OCI-LY3 (cell line): ENCODE measurements around the gene FAM169A.
"Not testable (repeated sequence)": the region's sequence is repeated elsewhere in the genome, so short reads cannot be mapped to it uniquely, and the experiment has no call there.

Experiments
- H2AFZ ChIP-seq: fragments of 200-600, 300-600 bp; shearing (Covaris generic); 2 replicates; pipeline ENCODE4 v1.6.0; 2014; ENCODE audit warnings: antibody characterized with exemption, low read depth, low read length
- H3K27ac ChIP-seq: fragments of 200-600, 300-600 bp; sonication (generic); 2 replicates; pipeline ENCODE4 v1.5.1; 2014; ENCODE audit warnings: mild to moderate bottlenecking, low read length, moderate library complexity, mixed read lengths
- H3K27me3 ChIP-seq: fragments of 200-600, 300-600 bp; sonication (generic); 2 replicates; pipeline ENCODE4 v1.6.1; 2014; ENCODE audit warnings: low read depth, low read length, mixed read lengths
- H3K36me3 ChIP-seq: fragments of 200-600, 300-600 bp; sonication (generic); replicated peaks from 2 replicates; pipeline ENCODE3; 2014; ENCODE audit warnings: low read depth, low read length, mixed read lengths
- H3K4me1 ChIP-seq: fragments of 300-600, 200-600 bp; sonication (generic); 2 replicates; pipeline ENCODE4 v1.6.1; 2014; ENCODE audit warnings: low read length, mixed read lengths
- H3K4me2 ChIP-seq: fragments of 200-600, 300-600 bp; sonication (generic); 2 replicates; pipeline ENCODE4 v1.6.1; 2014; ENCODE audit warnings: low read length, mixed read lengths
- H3K4me3 ChIP-seq: fragments of 300-600, 200-600 bp; sonication (generic); 2 replicates; pipeline ENCODE4 v1.5.1; 2014; ENCODE audit warnings: antibody characterized with exemption, mild to moderate bottlenecking, low read length, moderate library complexity
- H3K79me2 ChIP-seq: fragments of 300-600, 200-600 bp; shearing (Covaris generic); 2 replicates; pipeline ENCODE4 v1.6.1; 2014; ENCODE audit warnings: mild to moderate bottlenecking, low read length, mixed read lengths
- H3K9ac ChIP-seq: fragments of 300-600, 200-600 bp; shearing (Covaris generic); 2 replicates; pipeline ENCODE4 v1.6.0; 2014; ENCODE audit warnings: mild to moderate bottlenecking, low read length, moderate library complexity
- H3K9me3 ChIP-seq: fragments of 200-600, 300-600 bp; shearing (Covaris generic); 2 replicates; pipeline ENCODE4 v1.6.1; 2014; ENCODE audit warnings: low read length, mixed read lengths; ENCODE audit not compliant: insufficient read depth
- H4K20me1 ChIP-seq: fragments of 200-600, 300-600 bp; sonication (generic); 2 replicates; pipeline ENCODE4 v1.6.1; 2016; ENCODE audit warnings: low read length, mixed read lengths; ENCODE audit not compliant: insufficient read depth
- CTCF ChIP-seq: fragments of 200-600, 300-600 bp; sonication (generic); IDR thresholded peaks from 2 replicates; pipeline ENCODE4 v1.5.1; 2014; ENCODE audit warnings: antibody characterized with exemption, low read length, low read depth
- EZH2phosphoT487 ChIP-seq: fragments of 200-600 bp; shearing (Covaris generic); IDR thresholded peaks from 2 replicates; pipeline ENCODE4 v1.6.1; 2018; ENCODE audit warnings: antibody characterized with exemption, mixed run types, low read depth

The FAM169A gene

GRCh38 chr5:74810915-74811314 is 55.3 kb downstream of the FAM169A start:
- no peaks in the 10 kb centered on the region for H3K27me3 ChIP-seq
- no peak for TF ChIP-seq EZH2phosphoT487
- no peak for TF ChIP-seq CTCF
- H3K9me3 ChIP-seq = no peaks in the 10 kb centered on the region
- H3K79me2 ChIP-seq = no peaks in the 10 kb centered on the region
- no peak overlapping the region for H3K4me2 ChIP-seq
- H3K27ac ChIP-seq = no peak overlapping the region
- no peak overlapping the region for H2AFZ ChIP-seq
- no peak overlapping the region for H3K4me3 ChIP-seq
- no peaks in the 10 kb centered on the region for H3K4me1 ChIP-seq
- no peaks in the 10 kb centered on the region for H3K36me3 ChIP-seq
- no peak overlapping the region for H3K9ac ChIP-seq
- no peaks in the 10 kb centered on the region for H4K20me1 ChIP-seq

GRCh38 chr5:74801941-74802340 is 64.2 kb downstream of the FAM169A start:
- H3K79me2 ChIP-seq = no peaks in the 10 kb centered on the region
- H3K4me2 ChIP-seq = no peak overlapping the region
- no peak overlapping the region for H2AFZ ChIP-seq
- H3K4me3 ChIP-seq = no peak overlapping the region
- no peaks in the 10 kb centered on the region for H3K27me3 ChIP-seq
- H3K9me3 ChIP-seq = no peaks in the 10 kb centered on the region
- H3K27ac ChIP-seq = no peak overlapping the region
- no peak overlapping the region for H3K9ac ChIP-seq
- TF ChIP-seq CTCF (no peak), EZH2phosphoT487 (no peak)
- no peaks in the 10 kb centered on the region for H3K4me1 ChIP-seq
- no peaks in the 10 kb centered on the region for H4K20me1 ChIP-seq
- H3K36me3 ChIP-seq = no peaks in the 10 kb centered on the region

DNA sequence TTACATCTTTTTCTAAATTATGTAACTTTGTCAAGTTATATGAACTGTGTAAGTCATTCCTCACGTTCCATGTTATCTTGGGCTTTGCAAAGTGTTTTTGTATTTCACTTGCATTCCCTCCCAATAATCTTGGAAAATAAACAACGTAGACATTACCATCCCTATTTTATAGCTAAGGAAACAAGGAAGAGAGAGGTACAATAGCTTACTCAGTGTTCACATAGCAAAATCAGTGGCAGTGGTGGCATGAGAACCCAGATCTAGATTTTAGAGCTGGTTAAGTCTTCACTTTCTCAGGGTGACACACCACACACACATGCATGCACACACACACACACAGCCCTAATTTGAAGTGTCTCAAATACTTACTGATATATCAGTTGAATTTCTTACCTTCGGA is 65.0 kb downstream of the FAM169A start:
- TF ChIP-seq EZH2phosphoT487 = no peak
- H3K9me3 ChIP-seq = no peaks in the 10 kb centered on the region

GRCh38 chr5:74798977-74799911 is 66.9 kb downstream of the FAM169A start:
- TF ChIP-seq EZH2phosphoT487 = no peak
- TF ChIP-seq CTCF = no peak
- no peaks in the 10 kb centered on the region for H3K4me1 ChIP-seq
- no peak overlapping the region for H2AFZ ChIP-seq
- H3K4me2 ChIP-seq = no peak overlapping the region
- no peaks in the 10 kb centered on the region for H3K27me3 ChIP-seq
- H4K20me1 ChIP-seq = no peaks in the 10 kb centered on the region
- no peaks in the 10 kb centered on the region for H3K36me3 ChIP-seq
- H3K79me2 ChIP-seq = no peaks in the 10 kb centered on the region
- no peak overlapping the region for H3K4me3 ChIP-seq
- H3K9ac ChIP-seq = no peak overlapping the region
- H3K9me3 ChIP-seq = no peaks in the 10 kb centered on the region
- H3K27ac ChIP-seq = no peak overlapping the region

More for the DNA sequence above, 65.0 kb downstream of the FAM169A start:
- Histone ChIP-seq H3K9ac (no peak overlapping the region), H3K4me3 (no peak overlapping the region), H4K20me1 (no peaks in the 10 kb centered on the region), H3K79me2 (no peaks in the 10 kb centered on the region), H2AFZ (no peak overlapping the region), H3K36me3 (no peaks in the 10 kb centered on the region), H3K4me2 (no peak overlapping the region), H3K27me3 (no peaks in the 10 kb centered on the region), H3K4me1 (no peaks in the 10 kb centered on the region), H3K27ac (no peak overlapping the region)

- H2AFZ ChIP-seq, H3K9me3 ChIP-seq, H3K27ac ChIP-seq, H3K4me1 ChIP-seq, H3K9ac ChIP-seq, H3K36me3 ChIP-seq, H4K20me1 ChIP-seq, H3K4me2 ChIP-seq, H3K79me2 ChIP-seq, H3K27me3 ChIP-seq, H3K4me3 ChIP-seq: not testable (repeated sequence)
Observed at GRCh38 chr5:74791669-74792068, 74.5 kb downstream of the FAM169A start.
